ENCODE data around the gene PRICKLE1.

Gene PRICKLE1

DNA sequence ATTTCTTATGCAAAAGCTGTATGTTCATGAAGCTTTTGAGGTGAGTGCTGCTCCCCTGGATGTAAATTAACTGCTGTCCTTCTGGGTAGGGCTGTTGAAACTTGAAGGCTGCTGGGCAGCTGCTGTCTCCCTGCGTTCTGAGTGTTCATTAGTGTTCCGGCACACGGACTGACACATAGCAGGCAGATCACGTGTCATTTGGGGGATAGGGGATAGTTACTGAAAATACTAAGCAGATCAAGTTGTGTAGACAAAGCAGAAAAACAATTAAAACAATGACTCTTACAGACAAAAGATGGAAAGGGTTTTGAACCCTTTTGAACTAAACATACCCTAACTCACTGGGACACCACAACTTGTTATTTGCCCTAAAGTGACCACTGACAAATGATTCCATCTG is 82.5 kb downstream of the PRICKLE1 start:
- Histone ChIP-seq H3K27me3 (ENCODE audit: insufficient read depth, poor library complexity, severe bottlenecking) (peaks cover 2% of the 10 kb centered on the region), H3K4me3 (replicated peaks; ENCODE audit: insufficient read depth, low read length) (no peak overlapping the region), H3K27ac (replicated peaks) (no peak overlapping the region)
- no peak for DNase-seq (ENCODE audit: low read depth in 1 of 2, low spot score in 1 of 2)
- TF ChIP-seq POLR2AphosphoS5 (IDR thresholded peaks at IDR 0.05; ENCODE audit: low read depth) (no peak), GABPA (IDR thresholded peaks at IDR 0.05; ENCODE audit: low read depth) (no peak), REST (IDR thresholded peaks at IDR 0.05; ENCODE audit: insufficient replicate concordance, low read depth) (no peak), SPI1 (IDR thresholded peaks at IDR 0.05; ENCODE audit: borderline replicate concordance, low read depth) (no peak), CTCF (IDR thresholded peaks at IDR 0.05; ENCODE audit: insufficient read depth, low read length) (no peak)

DNA sequence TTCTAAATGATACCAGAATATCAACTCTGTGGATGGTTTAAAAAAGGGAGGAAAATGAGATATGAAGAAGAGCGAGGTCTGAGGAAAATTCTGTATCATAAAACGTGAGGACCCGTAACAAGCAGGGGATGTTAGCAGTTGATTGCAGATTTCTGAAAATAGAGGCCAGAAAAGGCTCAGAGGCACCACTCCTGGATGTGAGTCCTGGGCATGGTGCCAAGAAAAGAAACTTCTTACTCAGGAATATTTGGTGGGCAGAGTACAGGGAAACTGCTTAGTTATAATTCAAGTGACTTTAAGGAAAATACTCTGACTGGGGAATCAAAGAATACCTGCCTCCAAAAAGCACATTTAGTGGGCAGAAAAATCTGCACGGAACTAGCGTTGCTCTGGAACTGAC is 85.5 kb downstream of the PRICKLE1 start:
- TF ChIP-seq CTCF (IDR thresholded peaks at IDR 0.05; ENCODE audit: insufficient read depth, low read length): no peak
- no peak for TF ChIP-seq SPI1 (IDR thresholded peaks at IDR 0.05; ENCODE audit: borderline replicate concordance, low read depth)
- TF ChIP-seq REST (IDR thresholded peaks at IDR 0.05; ENCODE audit: insufficient replicate concordance, low read depth): no peak
- TF ChIP-seq GABPA (IDR thresholded peaks at IDR 0.05; ENCODE audit: low read depth): no peak
- TF ChIP-seq POLR2AphosphoS5 (IDR thresholded peaks at IDR 0.05; ENCODE audit: low read depth): no peak
- H3K4me3 ChIP-seq (replicated peaks; ENCODE audit: insufficient read depth, low read length): no peak overlapping the region
- peaks cover 2% of the 10 kb centered on the region for H3K27me3 ChIP-seq (ENCODE audit: insufficient read depth, poor library complexity, severe bottlenecking)
- no peak for DNase-seq (ENCODE audit: low read depth in 1 of 2, low spot score in 1 of 2)
- H3K27ac ChIP-seq (replicated peaks): no peak overlapping the region

DNA sequence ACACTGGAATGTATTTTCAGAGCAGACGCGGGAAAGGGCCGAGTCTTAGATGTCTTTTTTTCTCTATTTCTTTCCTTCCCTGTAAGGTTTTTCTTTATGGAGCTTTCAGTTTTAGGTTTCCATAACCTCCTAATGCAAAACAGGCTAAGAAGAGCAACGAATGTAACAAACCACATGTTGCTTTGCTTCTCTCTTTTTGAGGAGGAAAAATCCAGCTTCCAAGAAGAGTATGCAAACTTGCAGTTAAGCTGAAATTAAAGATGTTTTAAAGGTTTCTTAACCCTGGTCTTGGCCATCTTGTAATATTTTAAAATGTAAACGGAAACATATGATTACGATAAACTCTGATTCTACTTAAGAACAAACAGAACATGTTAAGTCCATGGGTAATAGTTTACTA is 86.9 kb downstream of the PRICKLE1 start:
- Histone ChIP-seq H3K27ac (replicated peaks) (no peak overlapping the region), H3K4me3 (replicated peaks; ENCODE audit: insufficient read depth, low read length) (no peak overlapping the region), H3K27me3 (ENCODE audit: insufficient read depth, poor library complexity, severe bottlenecking) (peaks cover 2% of the 10 kb centered on the region)
- no peak for DNase-seq (ENCODE audit: low read depth in 1 of 2, low spot score in 1 of 2)
- TF ChIP-seq REST (IDR thresholded peaks at IDR 0.05; ENCODE audit: insufficient replicate concordance, low read depth) (no peak), POLR2AphosphoS5 (IDR thresholded peaks at IDR 0.05; ENCODE audit: low read depth) (no peak), GABPA (IDR thresholded peaks at IDR 0.05; ENCODE audit: low read depth) (no peak), SPI1 (IDR thresholded peaks at IDR 0.05; ENCODE audit: borderline replicate concordance, low read depth) (no peak), CTCF (IDR thresholded peaks at IDR 0.05; ENCODE audit: insufficient read depth, low read length) (no peak)

Data from HL-60 (cell line).